KG1 (cell line): ENCODE data around the gene RNF141.

Experiments
- DNase-seq: peaks from one replicate; lab custom pipeline; 2025; lab: John Stamatoyannopoulos, UW

The RNF141 gene

DNA sequence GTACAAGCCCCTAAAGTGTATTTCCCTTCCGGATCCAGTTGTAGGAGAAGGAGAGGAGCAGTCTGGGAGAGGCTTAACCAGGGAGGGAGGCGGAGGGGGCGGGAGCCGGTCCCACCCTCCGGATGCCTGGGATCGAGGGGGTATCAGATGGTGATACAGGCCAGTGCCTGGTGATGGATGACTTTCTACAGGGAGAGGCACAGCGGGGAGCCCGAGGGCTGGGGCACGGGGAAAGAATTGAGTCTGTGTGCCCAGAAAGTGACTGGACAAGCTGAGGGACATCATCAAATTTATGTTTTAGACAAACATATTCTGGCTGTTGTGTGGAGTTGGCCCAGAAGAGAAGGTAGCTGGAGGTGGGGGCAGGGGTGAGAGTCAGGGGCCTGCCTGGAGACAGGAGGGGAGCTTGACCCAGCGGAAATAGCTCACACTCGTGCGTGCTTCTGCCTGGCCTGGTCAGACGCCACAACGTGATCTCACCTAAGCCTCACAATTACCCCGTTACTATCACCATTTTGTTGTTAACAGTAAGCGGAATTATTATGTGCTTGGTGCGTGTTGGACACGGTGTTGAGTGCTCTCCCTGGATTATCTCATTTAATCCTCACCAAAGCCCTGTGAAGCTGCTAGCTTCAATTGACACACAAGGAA lies 43.5 kb downstream of the RNF141 start:
- no peak for DNase-seq

DNA sequence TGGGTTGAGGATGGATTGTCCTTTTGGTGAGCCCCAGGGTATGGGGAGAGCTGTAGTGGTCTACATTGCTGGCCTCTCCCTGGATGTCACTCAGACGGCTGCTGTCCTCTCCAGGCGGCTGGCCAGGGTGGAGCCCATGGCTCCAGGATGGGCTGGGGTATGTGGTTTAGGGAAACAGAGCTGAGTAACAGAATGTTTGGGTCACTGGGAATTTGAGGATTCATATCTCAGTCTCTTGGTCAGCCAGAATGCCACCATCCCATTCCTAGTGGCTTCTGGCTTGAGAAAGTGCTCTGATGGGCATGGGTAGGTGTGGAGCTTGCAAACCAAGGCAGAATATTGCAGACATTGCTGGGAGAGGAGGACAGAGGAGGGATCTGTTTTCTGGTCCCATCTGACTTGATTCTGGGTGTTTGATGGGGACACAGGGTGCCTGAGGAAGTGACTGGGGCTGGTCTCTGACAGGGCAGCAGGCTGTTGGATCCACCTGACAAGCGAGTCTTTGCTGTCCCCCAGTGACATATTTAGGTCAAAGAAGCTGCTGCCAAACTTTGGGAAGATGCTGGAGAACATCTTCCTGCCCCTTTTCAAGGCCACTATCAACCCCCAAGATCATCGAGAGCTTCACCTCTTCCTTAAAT lies 44.6 kb downstream of the RNF141 start:
- no peak for DNase-seq

DNA sequence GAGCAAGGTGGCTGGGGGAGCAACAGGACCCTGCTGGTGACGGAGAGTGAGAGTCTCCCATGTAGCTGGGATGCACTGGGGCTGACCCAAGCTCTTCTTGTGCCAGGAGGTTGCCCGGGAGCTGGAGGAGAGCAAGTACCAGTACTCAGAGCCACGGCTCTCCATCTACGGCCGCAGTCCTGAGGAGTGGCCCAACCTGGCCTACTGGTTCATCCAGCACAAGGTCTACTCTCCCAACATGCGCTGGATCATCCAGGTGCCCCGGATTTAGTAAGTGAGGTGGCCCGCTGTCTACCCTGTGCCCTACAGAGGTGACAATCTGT lies 45.6 kb downstream of the RNF141 start:
- no peak for DNase-seq

DNA sequence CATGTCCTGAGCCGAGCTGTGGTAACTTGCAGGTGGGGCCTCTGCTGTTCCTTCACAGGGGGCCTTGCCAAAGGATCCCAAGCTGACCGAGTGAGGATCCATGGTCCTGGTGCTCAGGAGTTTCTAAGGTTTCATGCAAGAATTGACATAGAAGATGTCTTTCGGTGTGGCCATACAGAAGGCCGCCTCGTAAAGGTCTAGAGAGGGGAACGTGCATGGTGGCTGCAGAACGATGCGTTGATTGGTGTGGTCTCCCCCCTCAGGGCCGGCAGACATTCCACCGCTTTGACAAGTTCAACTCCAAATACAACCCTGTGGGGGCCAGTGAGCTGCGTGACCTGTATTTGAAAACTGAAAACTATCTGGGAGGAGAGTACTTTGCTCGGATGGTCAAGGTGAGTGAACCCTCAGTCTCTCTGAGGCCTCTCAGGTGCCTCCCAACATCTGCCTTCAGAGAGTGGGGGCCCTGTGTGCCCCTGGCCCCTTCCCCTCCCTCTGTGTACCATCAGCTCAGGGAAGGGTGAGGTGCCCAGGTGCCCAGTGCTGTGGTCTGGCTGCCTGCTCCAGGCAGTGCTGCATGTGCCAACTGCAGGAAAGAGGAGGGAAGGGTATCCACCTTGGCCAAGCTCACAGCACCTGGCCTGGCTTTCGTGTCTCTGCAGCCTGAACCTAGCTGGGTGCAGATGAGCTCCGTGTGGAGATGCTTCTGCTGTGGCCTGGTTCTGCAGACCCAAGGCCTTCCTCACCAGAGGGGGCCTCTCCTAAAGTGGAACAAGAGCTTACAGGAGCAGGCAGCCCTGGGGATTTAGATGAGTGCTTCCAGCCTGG lies 46.1 kb downstream of the RNF141 start:
- DNase-seq = no peak

DNA sequence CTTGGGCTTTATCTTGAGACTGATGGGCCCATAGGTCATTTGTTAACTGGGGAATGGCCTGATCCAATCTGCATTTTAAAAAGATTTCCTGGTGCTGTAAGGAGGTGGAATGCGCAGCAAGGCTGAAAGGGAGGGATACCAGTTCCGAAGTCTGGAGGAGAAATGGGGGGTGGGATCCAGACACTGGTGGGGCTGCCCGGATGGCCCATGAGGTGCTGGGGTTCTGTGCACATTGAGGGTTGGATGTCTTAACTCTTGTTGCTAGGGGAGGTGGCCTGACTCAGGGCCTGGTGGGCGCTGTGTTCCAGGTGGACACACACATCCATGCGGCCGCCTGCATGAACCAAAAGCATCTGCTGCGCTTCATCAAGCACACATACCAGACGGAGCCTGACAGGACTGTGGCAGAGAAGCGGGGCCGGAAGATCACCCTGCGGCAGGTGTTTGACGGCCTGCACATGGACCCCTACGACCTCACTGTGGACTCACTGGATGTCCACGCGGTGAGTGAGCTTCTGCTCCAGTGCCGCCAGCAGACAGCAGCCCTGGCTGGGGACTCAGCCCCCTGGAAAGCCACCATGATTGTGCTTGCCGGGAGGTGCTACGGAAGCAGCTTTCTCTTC lies 47.8 kb downstream of the RNF141 start:
- DNase-seq = no peak

DNA sequence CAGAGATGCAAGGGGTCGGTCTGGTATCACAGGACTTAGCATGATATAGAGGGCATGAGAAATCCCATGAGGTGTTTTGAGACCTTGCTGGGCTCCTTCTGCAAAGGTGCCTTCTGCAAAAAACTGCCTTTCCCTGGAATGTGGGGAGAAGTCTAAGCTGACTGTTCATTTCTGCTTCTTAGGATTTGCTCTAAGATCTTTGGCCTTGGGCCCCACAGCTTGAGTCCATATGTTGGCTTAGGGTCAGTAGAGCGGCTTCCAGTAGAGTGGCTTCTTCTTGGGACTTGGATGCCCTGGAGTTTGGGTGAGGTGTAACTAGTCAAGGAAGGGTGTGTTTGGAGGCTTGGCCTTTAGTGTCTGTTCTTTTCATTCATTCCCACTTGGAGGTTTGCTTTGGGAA lies 48.9 kb downstream of the RNF141 start:
- DNase-seq = no peak

DNA sequence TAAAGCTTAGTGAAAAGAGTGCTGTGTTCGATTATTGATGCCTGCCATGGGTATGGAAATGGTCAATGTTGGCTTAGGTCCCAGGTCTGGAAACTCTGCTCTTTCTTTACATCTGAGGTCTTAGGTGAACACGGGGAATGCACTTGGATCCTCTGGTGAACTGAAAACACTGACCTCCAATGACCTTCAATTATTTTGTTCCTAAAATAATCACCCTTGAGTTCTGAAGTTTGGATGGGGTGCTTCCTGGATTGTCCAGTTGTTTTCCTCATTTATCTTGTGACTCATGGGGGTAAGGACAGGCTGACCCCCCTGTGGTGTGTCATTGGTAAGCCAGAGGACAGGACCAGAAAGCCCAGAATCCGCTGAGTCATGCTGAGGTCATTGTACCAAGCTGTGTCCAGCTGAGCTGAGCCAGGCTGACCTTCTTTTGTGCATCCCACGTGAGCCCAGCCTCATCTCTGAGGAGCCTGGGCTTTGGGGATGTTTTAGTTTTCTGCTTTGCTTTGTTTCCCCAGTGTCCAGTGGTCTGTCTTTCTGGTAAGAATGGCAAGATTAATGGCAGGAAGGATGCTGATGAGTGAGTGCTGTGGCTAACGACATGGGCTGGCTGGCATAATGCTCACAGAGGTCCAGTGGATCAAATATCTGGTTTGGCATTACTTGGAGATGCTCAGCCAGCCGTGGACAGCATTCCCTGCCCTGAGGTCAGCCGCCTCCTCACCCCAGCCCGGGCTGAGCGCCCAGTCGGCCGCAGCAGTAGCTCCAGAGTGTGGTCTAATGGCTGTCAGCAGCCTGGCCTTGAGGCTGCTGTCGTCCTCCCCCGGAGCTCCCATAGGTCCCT lies 50.4 kb downstream of the RNF141 start:
- DNase-seq = no peak

DNA sequence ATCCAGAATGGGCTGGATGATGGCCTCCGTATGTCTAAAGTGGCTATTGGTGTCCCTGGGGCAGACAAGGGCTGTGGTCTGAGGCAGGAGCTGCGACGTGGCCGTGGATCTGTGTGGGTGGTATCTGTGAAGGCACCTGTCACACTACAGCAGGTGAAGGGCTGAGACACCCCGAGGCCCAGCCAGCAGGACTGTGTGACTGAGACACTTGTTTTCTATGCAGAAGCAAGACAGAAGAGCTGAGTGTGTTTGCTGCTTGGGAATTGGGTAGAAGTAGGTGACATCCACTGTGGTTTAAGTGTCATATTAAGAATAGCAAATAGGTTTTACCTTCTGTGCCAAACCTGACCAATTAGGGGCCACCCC lies 51.0 kb downstream of the RNF141 start:
- no peak for DNase-seq

DNA sequence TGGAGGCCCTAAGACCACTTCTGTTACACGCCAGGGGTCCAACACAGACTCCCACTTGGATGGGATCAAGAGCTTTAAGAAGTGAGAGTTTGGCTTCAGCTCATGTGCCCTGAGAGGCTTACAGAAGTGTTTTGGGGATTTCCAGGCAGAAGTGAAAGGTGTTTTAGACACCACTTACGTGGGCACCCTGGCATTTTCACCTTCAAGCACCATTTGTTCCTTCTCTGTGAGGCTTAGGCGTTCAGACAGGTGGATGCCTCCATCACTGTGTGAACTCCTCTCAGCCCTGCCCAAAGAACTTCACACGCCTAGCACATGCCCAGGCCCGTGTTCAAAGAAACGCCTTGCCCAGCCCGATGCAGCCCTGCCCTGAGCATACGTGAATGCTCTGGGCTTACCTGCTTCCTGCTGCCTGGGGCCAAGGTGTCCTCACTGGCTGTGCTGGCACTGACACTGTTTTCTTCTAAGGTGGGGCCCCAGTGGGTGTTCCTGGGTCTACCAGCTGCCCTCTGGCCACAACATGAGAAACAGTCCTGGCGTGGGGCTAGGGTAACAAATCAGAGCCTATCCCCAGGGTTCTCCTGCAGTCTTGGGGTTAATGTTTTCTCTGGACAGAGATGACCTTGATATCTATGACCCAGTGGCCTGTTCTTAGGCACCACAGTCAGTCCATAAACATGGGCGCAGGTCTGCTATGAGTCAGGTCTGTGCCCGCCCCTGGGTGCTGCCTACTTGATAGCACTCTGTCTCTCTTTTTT lies 51.9 kb downstream of the RNF141 start:
- no peak for DNase-seq

DNA sequence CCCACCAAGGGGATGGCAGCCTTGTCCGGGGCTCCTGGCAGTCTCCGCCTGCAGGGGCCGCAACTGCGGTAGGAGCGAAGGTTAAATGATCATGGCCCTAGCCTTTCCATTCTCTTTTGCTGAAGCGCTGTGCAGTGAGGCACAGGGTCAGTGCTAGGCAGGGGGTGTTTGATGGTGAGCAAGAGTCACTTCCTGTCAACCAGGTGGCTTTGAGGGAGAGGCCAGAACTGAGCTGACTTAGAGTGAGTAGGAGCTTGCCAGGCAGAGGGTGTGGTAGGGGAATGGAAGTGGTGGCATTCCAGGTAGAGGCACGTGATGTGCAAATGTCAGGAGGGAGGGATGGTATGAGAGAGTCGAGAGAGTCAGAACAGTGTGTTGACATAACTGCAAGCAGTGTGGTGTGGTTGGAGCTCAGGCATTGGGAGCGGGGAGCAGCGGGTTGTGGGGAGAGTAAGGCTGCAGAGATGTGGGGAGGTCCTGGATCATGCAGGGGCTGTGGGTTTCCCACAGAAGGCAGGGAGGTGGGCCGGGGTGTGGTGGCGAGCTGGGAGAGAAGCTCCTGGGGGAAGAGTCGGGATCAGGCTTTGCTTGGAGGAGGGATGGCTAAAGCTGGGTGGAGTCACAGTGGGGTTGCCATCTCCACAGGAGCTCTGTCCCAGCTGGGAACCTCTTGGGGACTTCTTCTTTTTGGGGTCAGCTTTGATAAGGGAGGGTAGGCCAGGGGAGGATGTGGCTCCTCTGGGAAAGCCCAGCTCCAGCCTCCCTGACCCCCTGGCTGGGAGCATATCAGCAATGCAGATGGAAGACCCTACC lies 52.7 kb downstream of the RNF141 start:
- no peak for DNase-seq

DNA sequence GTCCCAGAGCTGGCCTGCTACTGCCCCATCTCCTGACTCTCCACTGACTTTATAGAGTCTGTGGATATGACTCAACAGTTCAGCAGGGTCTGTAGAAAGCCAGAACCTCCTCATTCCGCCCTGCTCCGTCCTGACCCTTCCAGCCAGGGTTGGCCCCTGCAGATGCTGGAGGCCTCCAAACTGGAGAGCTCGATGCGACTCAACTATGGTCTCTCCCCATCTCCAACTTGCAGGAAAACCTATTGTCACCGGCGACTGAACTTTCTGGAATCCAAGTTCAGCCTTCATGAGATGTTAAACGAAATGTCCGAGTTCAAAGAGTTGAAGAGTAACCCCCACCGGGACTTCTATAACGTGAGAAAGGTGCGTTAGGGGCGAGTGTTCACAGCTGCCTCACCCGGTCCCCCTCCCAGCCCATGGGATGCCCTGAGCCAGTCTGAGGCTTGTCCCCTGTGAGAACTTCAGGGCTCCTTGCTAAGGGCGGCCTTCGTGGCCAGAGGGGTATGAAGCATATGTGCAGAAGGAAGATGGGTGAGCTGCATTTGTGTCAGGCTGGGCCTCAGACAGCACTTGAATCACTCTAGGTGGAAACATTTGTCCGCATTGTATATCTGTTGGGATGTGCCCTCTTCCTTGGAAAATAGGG lies 53.9 kb downstream of the RNF141 start:
- DNase-seq = no peak

DNA sequence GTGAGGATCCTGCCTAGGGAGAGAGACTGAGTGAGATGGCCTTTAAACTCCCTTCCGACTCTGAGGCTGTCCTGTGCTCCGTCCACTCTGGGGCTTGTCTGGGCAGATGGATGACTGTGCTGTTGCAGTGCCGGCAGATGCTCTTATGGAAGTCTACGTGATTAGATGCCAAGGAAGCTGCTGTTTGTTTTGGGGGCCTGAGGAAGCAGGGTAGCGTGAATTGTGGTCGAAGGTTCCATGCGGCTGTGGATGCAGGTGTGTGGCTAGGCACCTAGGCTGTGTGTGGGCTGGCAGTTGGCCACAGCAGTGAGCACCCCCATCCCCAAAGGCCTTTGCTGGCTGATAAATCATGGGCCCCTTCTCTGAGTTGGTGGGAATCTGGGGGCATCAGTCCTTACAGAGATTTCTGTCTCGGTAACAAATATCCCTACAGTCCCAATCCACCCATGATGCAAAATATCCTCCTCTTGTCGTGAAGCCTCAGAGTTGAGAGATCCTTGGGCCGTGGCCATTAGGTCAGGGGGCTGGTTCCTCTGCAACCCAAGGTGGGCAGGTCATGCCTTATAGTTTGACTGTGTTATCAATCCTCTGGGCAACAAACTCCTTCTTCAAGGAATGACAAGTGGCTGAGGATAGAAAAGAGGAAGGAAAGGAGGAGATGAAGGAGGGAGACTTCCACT lies 54.7 kb downstream of the RNF141 start:
- DNase-seq = no peak

DNA sequence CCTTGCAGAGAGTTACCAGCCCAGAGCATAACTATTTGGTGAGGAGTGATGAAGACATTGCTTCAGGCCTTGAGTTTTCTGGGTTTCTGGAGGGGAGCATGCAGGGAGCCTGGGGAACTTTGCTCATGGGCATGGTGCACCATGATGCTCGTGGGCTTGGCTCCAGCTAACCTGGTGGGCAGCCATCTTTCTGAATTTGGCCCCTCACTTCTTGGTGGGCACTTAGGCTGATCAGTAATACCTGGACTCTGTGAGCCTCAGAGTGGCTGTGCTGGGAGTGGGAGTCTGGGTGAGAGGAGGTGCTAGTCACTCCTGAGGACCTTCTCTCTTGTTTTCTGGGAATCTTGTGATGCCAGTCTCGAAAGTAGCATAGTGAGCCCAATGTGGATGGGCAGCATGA lies 55.3 kb downstream of the RNF141 start:
- DNase-seq = no peak

DNA sequence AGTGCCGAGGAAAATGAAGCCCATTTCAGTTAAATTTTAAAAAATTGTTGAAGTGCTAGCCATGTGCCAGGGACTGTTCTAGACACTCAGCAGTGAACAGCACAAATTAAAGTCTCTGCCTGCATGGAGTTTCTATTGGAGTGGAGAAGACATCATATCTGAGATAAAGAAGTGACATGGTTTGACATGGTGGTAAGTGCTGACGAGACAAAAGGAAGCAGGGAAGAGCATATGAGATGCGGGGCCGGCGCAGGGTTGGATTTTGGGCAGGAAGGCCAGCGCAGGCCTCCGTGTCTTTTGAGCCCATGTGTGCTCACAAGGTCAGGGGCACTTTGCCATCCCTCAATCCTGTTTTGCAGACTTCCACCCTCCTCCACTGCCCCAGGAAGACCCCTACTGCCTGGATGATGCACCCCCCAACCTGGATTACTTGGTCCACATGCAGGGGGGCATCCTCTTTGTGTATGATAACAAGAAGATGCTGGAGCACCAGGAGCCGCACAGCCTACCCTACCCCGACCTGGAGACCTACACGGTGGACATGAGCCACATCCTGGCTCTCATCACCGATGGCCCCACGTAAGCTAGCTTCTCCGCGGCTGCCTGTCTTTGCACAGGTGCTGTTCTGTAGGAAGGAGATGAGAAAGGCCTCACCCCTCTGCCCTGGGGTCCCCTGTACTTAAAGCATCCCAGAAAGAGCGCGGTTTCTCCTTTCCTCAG lies 56.4 kb downstream of the RNF141 start:
- no peak for DNase-seq

DNA sequence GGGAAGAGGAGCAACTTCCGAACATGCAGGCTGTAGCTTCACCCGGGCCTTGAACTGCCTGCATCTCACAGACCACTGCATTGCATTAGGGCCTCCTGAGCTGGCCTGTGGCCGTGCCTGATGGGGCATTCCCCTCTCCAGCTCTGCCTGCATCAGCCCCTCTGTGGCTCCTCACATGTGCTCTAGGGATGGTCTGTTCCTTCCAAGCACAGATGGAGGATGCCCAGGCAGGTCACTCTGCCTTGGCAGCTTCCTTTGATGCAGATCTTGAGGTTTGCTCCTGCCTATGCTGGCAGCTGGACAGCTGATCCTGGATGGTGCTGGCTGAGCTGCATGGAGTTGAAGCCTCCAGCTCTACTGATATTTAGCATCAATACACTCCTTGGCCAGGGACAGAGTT lies 57.4 kb downstream of the RNF141 start:
- DNase-seq = no peak

DNA sequence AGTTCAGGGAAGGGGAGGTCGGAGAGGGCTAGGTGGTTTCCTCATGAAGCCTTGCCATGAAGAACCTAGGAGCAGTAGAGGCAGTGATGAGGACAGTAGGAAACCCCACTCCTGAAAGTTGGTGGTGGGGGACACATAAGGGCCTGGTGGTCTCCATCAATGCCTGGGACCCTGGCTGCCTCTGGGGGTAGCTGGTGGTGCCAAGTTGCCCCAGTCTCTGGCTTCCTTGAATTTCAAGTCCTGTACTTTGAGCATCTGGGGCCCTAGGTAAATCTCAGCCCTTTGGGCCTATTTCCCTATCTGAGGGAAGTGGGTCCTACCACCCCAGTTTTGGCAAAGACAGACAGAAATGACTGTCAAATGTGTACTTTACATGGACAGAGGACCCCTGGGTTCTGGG lies 57.8 kb downstream of the RNF141 start:
- no peak for DNase-seq

DNA sequence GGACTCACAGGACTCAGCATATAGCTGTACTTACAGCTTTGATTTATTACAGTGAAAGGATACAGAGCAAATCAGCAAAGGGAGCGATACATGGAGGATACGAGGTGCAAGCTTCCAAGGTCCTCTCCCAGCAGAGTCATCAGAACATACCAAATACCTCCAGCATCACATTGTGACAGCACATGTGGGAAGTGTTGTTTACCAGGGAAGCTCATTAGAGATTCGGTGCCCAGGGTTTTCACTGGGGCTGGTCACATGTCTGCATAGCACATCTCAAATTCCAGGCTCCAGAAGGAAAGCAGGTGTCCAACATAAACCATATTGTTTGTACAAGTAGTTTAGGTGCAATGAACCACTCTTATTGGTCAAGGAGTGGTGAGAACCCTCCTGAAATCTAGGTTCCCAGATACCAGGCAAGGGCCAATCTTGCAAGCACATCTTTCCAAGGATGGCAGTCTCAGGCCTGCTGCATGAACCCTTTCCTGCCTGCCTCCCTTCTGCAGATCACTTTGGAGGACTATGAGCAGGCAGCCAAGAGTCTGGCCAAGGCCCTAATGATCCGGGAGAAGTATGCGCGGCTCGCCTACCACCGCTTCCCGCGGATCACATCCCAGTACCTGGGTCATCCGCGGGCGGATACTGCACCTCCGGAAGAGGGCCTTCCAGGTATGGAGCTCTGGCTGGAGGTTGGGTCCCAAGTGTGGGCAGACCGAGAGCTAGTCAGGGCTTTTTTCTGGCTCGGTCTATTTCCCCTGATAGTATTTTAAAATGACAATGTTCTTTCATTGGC lies 59.2 kb downstream of the RNF141 start:
- DNase-seq = no peak

DNA sequence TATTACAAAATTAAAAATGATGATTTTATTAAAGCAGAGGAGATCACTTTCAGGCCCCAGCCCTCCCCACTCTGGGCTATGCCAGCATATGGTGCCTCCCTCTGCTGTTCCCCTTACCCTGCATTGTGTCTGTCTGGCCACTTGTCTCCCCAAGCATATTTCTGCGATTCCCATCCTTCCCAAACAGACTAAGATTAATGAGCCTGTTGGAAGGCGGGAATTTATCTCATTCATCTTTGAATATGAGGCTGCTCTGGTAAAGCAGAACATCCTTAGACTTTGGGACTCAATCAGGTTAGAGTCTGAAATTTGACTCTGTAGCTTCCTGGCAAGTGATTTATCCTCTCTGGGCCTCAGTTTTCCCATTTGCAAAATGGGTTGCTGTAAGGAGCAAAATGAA lies 60.2 kb downstream of the RNF141 start:
- DNase-seq = no peak
